GM23248 (cell line): ENCODE data around the gene SH3BGR.

Source experiments
- EZH2 ChIP-seq: fragments of 200-600 bp; sonication (generic); IDR thresholded peaks from 2 replicates; pipeline ENCODE4 v1.6.1; 2018; ENCODE audit warnings: antibody characterized with exemption, mild to moderate bottlenecking; ENCODE audit not compliant: insufficient read depth, poor library complexity, severe bottlenecking
- EZH2phosphoT487 ChIP-seq: fragments of 200-600 bp; sonication (generic); IDR thresholded peaks from 2 replicates; pipeline ENCODE4 v1.6.1; 2018; ENCODE audit warnings: antibody characterized with exemption, moderate library complexity, mild to moderate bottlenecking, low read depth; ENCODE audit not compliant: insufficient read depth

DNA sequence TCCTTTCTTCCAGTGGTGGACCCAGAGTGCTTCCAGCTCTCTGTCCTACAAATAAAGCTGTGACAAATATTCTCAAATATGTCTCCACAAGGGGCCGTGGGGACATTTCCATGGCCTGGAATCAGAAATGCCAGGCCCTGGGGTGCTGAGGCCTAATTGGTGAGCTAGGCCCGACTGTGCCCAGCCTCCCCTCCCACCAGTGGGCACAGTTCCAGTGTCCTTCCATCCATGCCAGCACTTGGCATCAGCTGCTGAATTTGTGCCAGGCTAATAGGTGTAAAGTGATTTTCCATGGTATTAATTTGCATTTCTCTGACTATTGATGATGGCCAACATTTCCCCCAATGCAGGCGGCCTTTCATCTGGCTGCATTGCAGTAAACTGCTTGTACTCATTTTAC lies 112.4 kb downstream of the SH3BGR start:
- TF ChIP-seq EZH2phosphoT487 (no peak), EZH2 (no peak)
